GM19372 (cell line): ENCODE measurements around the gene ASPDH.

Experiments used
- ATAC-seq: cut with Tn5 transposase; IDR thresholded peaks from one replicate; pipeline ENCODE4 v1.9.1; 2021; ENCODE audit warnings: mild to moderate bottlenecking, low read depth, moderate library complexity; ENCODE audit not compliant: unreplicated experiment

Gene ASPDH

DNA sequence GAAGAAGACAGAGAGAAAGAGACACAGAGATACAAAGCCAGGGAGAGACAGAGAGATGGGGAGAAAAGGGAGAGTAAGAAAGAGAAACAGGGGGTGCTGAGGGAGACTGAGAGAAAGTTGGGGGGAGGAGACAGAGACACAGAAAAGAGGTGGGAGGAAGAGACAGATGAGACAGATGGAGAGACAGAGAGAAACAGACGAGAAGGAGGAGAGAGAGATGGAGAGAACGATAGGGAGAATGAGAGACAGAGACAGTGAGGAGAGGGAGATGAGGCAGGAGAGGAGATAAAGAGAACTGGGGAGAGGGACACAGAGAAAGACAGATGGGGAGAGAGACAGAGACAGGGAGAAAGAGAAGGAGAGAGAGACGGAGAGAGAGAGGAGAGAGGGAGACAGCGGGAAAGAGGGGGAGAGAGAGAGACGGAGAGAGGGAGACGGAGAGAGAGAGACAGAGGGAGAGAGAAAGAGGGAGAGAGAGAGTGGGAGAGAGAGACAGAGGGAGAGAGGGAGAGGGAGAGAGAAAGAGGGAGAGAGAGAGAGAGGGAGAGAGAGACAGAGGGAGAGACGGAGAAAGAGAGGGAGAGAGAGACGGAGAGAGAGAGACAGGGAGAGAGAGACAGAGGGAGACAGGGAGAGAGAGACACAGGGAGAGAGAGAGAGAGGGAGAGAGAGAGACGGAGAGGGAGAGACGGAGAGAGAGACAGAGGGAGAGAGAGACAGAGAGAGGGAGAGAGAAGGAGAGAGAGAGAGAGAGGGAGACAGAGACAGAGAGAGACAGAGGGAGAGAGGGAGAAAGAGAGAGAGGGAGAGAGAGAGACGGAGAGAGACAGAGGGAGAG lies 15.3 kb downstream of the ASPDH start:
- ATAC-seq = no peak

DNA sequence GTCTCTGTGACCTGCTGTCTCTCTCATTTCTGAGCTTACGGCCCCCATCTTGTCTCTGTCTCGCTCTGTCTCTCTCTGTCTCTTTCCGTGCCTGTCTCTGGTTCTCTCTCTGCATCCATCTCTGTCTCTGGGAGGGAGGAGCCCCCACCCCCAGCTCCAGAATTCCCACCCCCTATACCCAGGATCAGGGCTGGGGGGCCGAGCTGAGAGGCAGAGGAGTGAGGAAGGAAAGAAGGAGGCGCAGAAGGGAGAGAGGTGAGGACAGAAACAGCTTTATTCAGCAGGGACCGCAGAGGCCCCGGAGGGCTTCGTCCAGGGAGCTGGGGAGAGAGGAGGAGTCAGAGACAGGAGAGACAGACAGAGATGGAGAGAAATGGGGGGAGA lies 16.7 kb downstream of the ASPDH start:
- no peak for ATAC-seq

DNA sequence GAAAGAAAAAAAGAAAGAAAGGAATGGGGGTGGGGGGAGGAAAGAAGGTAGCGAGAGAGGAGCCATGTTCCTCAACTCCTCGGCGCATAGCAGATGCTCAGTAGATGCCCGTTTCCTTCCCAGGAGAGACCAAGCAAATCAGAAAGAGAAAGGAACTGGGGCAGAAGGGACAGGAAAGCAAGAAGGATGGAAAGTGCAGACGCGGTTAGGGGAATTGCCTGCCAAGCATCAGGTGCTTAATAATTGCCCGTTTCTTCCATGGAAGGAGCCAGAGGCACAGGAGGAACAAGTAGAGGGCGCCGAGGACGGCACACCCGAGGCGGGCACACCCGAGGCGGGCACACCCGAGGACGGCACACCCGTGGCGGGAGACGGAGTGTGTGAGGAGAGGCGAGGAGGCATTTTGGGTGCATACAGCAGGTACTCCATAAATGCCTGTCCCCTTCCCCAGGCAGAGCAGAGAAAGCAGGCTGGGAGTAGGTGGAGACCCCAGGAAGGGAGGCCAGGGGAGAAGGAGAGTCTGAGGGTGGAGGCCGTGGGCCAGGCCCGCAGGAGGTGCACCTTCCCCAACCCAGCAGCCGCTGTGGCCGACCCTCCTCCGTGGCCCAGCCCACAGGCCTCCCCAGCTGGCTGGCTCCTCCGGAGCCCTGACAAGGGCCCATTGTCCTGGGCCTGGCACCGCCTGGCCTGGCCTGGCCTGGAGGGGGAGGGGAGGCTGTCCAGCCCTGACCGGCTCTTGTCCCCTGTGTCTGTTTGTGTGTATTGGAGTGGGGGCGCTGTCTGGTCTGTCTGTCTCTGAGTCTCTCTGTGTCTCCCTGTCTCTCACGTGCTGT lies 17.3 kb downstream of the ASPDH start:
- no peak for ATAC-seq

DNA sequence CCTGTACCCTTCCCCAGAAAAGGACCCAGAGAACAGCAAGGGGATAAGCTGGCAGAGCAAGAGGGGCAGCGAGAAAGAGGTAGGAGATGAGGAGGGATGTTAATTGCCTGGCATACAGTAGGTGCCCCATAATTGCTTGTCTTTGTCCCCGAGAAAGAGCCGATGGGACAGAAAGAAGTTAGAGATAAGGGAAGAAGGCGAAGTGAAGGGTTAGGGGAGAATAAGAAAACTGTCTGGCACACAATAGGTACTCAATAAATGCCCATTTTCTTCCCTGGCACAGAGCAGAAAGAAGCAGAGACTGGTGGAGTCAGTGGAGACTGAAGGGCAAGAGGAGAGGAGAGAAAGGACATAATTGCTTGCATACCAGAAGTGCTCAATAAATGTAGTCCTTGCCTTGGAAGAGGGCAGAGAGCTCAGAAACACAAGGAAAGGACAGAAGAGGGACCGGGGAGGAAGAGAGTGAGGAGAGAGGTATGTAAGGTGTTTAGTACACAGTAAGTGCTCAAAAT lies 18.6 kb downstream of the ASPDH start:
- no peak for ATAC-seq

DNA sequence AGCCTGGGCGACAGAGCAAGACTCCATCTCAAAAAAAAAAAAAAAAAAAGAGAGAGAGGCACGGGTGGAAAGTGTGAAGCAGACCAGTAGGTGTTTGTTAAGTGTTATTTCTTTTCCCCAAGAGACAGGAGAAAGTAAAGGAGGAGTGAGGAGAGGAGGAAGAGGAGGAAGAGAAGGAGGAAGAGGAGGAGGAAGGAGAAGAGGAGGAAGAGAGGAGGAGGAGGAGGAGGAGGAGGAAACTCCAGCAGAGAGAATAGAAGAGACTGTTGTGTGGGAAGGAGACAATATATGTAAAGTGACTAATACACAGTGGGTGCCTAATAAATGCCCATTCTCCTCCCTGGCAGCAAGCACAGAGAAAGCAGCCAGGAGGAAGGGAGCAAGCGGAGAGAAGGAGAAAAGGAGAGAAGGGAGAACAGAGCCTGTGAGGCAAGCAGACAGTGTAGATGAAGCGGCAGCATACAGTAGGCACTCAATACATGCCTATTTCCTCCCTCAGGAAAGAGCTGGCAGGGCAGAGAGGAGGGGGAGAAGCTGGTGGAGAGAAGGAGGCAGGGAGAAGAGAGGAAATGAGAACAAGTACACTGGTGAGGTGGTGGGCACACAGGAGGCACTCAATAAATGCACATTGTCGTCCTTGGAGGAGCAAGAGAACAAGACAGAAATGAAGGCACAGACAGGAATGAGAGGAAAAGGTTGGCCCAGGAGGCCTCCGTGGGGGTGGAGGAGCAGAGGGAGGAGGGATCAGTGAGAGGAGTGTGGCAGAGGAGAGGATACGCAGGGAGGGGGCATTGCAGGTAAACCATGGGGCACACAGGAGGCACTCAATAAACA lies 19.3 kb downstream of the ASPDH start:
- no peak for ATAC-seq

DNA sequence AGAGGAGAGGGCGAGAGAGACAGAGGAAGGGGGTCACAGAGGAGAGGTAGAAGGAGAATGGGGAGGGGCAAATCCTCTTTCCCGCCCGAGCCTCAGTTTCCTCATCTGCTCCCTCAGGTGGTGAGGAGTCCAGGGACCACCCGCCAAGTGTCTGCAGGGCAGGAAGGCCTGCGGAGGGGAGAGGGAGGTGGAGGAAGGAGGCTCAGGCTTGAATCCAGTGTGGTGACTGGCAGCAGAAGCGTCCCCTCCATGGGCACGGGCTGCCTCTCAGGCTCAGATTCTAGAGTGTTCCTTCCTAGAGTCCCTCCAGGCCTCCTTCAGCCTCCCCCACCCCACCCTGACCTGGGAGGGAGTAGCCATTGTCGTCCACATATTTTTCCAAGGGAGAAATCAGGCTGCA lies 20.5 kb downstream of the ASPDH start:
- ATAC-seq = no peak

DNA sequence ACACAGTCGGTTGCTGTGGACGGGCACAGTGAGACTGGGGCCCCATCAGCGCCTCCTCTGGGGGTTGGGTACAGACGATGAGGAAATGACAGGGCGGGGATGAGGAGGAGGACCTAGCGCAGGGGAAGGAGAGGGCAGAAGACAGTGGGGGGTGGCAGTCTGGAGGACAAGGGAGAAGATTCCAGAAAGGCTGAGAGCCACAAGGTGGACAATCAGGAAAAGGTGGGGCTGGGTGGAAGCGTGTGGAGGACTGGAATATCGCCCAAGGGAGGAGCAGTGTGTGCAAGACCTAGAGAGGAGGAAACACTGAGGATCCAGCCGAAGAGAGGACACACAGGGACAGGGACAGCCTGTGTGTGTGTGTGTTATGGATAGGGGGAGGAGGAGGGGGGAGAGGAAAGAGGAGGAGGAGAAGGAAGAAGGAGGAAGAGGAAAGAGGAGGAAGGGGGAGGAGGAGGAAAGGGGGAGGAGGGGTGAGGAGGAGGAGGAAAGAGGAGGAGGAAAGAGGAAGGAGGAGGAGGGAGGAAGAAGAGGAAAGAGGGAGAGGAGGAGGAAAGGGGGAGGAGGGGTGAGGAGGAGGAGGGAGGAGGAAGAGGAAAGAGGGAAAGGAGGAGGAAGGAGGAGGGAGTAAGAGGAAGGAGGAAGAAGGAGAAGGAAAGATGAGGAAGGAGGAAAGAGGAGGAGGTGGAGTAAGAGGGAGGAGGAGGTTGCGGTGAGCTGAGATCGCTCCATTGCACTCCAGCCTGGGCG lies 21.2 kb downstream of the ASPDH start:
- ATAC-seq = no peak

DNA sequence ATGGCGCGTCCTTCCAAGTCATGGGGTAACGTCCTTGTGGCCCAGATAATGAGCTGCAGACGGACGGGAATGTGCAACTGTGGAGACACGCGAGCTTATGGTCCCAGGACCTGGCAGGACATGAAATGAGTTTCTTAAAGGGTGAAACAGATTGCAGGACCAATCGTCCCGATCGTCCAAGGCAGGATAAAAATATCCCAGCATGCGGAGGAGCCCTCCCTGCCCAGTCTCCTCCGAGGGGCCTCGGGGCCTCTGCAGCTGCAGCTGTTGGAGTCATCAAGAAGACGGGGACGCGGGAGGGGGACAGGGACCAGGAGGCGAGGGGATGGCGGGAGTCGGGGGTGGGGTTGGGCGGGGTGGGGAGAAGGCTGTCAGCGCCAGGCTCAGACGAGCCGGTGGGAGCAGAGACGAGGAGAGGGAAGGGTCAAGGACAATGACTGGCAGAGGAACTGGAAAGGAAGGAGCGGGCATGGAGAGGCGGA lies 22.7 kb downstream of the ASPDH start:
- ATAC-seq = no peak

DNA sequence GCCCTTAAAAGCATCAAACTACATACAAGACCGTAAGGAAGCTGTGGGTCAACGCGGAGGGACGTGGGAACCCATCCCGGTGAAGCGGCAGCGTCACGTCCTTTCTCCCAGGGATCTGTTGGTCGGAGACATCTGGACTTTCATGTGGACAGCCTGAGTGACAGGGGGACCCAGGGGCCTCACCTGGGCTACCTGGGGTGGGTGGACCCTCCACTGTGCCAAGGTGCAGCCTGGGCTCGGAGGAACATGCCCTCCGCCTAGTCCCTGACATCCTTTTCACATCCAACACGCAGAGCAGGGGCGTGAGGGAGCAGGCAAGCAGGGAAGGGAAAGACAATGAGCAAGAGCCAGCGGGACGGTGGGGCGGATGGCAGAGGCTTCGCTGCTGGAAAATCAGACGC lies 23.3 kb downstream of the ASPDH start:
- no peak for ATAC-seq

DNA sequence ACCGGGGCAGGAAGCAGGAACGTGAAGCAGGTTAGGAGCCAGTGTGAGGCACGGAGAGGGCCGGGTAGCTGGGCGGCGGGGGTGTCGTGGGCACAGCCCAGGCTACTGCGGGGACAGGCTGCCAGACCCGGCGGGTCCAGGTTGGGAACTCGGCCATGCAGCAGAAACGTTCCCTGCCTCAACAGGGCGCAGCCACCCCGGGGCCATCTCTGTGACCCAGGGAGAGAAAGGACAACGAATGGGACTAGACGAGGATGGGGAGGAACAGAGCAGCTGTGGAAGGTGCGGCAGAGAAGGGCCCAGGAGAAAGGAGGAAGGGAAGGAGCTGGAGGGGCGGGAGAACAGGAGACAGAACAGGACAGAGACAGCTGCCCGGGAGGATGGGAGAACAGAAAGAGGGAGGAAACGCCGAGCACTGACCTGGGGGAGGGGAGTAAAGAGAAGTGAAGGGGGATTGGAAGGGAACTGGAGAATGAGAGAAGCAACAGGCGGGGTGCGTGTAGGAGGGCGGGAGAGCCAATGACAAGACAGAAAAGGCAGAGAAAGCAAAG lies 24.2 kb downstream of the ASPDH start:
- no peak for ATAC-seq

DNA sequence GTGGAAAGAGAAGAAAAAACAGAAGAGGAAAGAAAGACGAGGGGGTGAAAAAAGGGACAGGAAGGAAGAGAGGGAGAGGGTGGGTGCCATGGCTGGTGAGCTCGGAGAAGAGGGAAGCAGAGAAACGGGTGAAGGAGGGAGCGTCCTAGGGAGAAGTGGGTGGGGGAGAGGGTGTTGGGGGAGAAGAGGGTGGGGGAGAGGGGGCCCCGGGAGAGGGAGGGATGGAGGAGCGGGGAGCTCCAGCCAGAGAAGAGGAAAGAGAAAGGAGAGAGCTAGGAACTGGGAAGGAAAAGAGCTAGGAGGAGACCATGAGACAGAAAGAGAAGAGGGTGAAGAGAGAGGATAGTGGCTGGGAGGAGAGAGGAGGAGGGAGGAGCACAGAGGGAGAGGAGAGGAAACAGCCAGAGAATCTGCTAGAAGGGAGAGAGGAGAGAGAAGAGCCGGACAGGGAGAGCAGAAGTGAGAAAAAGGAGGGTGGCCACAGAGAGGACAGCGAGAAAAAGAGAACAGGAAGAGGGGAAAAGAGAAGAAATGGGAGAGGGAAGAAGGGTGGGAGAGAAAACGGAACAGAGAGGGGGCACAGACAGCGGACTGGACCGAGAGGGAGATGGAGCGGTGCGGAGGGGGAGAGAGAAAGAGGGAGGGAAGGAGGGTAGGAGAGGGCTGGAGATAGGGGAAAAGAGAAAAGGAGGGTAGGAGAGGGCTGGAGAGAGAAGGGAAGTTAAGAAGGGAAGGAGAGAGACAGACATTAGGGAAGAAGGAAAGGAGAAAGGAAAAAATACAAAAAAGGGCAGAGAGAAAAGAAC lies 25.1 kb downstream of the ASPDH start:
- no peak for ATAC-seq

DNA sequence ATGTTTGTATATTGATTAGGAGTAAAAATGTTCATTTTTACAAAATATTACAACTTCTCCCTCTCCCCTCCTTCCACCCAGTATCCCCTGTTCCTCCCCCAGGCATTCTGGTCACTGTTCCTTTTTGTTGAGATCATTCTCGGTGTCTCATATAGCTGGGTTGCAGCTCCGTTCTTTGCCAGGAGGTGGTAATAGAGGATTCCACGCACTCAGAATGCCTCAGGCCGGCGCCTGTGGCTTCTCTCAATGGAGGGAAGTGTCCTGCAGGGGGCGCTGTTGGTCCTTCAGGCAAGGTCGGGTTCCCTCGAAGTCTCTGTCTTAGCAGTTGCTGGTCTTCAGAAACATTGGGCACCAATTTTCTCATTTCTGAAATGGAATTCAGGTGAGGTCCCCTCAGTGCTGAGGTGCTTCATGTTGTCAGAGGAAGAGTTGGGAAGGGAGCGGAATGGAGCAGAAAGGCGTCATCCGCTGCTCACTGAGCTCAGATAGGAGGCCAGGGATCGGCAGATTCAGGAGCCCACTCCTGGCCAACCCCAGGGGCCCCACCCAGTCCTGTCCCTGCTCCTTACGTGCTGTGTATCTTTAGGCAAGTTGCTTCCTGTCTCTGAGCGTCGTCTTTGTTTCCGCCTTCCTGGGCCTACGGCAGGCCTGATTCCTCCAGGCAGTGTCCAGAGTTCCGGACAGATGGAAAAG lies 26.7 kb downstream of the ASPDH start:
- ATAC-seq = no peak

DNA sequence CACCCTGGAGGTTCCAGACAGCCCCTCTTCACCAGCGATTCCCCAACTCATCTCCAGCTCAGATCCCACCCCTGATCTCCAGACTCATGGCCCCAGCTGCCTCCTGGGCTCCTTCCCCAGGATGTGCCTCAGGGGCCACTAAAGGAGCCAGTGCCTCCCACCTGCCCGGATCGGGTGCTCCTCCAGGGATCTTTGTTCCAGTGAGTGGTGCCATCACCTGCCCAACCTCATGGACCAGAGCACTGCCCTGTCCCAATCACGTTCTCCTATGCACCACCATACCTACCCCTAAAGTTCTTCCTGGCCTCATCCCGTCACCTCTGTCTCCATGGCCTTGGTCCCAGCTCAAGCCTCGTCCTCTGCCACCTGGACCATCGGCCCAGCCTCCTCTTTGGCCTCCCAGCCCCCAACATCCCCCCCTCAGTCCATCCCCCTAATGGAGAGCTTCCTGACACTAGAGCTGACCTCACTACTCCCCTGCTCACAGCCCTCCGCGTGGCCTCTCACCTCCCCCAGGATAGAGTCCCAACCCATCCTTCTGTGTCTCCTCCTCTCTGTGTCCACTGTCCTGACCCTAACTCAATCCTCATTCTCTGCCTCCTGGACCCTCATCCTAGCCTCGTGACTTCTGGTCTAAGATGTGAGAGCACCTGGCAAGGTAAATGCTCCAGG lies 28.3 kb downstream of the ASPDH start:
- no peak for ATAC-seq

DNA sequence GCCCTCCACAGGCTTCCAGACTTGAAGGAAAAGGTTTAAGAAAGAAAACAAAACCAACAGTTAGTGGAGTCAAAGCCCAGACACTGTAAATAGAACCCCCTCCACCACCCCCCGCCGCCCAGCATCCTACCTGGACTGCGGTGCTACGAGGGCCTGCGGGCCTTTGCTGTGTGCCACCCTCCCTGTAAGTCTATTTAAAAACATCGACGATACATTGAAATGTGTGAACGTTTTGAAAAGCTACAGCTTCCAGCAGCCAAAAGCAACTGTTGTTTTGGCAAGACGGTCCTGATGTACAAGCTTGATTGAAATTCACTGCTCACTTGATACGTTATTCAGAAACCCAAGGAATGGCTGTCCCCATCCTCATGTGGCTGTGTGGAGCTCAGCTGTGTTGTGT lies 30.8 kb downstream of the ASPDH start:
- ATAC-seq = no peak

DNA sequence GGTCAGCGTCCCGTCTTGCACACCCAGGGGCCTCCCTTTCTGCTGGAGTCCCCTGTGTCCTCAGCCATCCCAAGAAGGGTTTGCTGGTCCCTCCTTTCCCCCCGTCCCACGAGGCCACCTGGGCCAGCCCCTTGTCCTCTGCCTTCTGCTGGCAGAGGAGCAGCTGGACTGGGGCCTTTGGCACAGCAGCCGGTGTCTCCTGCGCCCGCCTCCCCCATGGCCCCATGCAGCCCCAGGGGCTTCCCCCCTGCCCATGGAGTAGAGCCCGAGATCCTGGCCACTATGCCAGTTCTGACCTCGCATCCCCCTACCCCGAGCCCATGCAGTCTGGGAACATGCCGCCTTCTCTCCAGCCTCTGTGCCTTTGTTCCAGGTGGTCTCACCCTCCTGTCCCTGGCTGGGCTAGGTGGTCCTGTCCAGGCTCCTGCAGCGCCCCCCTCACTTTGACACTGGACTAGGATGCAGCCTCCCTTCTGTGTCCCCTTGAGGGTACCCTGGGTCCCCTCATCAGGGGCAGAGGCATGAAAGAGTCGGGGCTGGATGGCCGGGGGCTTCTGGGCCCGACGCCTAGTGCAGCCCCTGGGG lies 31.4 kb downstream of the ASPDH start:
- no peak for ATAC-seq

DNA sequence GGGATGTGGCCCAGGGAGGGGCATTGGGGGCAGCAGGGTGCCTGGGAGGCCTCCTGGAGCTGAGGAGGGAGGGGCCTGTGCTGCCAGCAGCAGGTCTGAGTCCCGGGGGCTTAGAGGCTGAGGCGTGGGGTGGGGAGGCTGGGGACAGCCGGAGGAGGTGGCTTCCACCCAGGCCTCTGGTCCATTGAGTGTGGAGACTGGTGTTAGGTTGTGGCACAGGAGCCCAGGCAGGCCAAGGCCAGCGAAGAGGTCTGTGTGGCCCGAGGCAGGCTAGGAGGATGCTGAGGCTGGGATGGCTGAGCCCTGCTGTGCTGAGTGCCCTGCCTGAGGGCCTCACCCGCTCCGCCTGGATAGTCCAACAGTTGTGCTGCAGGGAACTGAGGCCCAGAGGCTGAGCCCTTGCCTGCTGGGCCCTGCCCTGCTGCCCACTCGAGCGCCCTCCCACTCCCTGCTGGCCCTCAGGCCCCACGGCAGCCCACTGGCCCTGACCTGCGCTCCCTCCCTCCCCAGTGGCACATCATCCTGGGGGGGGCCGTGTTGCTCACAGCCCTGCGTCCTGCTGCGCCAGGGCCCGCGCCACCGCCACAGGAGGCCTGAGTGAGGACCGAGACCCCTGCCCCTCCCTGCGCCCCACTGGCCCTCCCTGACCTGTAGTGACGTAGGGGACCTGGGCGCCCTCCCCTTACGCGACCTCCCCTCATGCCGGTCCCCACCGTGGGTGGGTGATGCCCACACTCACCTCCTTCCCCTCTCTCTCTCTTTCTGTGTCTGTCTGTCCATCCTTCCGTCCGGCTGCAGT lies 32.2 kb downstream of the ASPDH start:
- no peak for ATAC-seq
